Gastrocnemius medialis (tissue), 4 donors: ENCODE data around the gene DHRS7. TPM values are rescaled to one million over a fixed set of nuclear protein-coding genes. Genes with fewer than 3 reads are reported as not detected.
A peak's percentile ranks its signal among the peaks of the same experiment; 100 is the strongest.

ENCODE experiments used
- ATAC-seq, 2 donors: fragments of 150-250 bp; one replicate each; pipeline ENCODE4 v1.9.1; 2016
- DNase-seq, 2 donors: peaks; one replicate each; pipeline ENCODE4 v3.0.0-alpha.2; 2019
- H3K27ac ChIP-seq, 4 donors: fragments of 200-600 bp; sonication (generic); 1 replicate in 1 of 4; 2 replicates in 3 of 4; pipeline ENCODE4 v1.5.1; 2016 to 2018; ENCODE audit warnings: mild to moderate bottlenecking in 2 of 4, moderate library complexity in 1 of 4
- H3K27me3 ChIP-seq, 3 donors: fragments of 200-600 bp; sonication (generic) in 2 of 3; 1 replicate in 1 of 3; 2 replicates in 2 of 3; pipeline versions ENCODE4 v1.5.1 to v1.6.0; 2016 to 2019; ENCODE audit warnings: mild to moderate bottlenecking in 1 of 3, moderate library complexity in 1 of 3
- H3K36me3 ChIP-seq, 2 donors: fragments of 200-600 bp; sonication (generic) in 1 of 2; one replicate each; pipeline ENCODE4 v1.5.1; 2017 to 2018
- H3K4me1 ChIP-seq, 2 donors: fragments of 200-600 bp; sonication (generic) in 1 of 2; one replicate each; pipeline ENCODE4 v1.5.1; 2016 to 2017; ENCODE audit warnings: mild to moderate bottlenecking in 2 of 2
- H3K4me3 ChIP-seq, 4 donors: fragments of 200-600 bp; sonication (generic) in 3 of 4; 1 replicate in 1 of 4; 2 replicates in 3 of 4; pipeline ENCODE4 v1.5.1; 2016 to 2019; ENCODE audit warnings: mild to moderate bottlenecking in 2 of 4
- H3K9me3 ChIP-seq, 3 donors: fragments of 200-600 bp; sonication (generic) in 2 of 3; 1 replicate in 1 of 3; 2 replicates in 2 of 3; pipeline ENCODE4 v1.5.1; 2016 to 2019
- POLR2A ChIP-seq, 2 donors: fragments of 450-650 bp; IDR thresholded peaks; one replicate each; pipeline ENCODE4 v1.6.1; 2017; ENCODE audit warnings: antibody characterized with exemption in 2 of 2, mild to moderate bottlenecking in 2 of 2, moderate library complexity in 2 of 2
- in situ Hi-C, 4 donors: fragments of 200-750 bp; cut with MboI; loops; one replicate each; pipeline versions ENCODE4 v1.15.0 to v1.8.0; 2017; ENCODE audit warnings: low sequenced_read_pairs in 4 of 4
- intact Hi-C: fragments of 100-400 bp; cut with DNase I; formaldehyde crosslinking; loops from one replicate; pipeline ENCODE4 v1.15.1; 2023; ENCODE audit warnings: low total_unique reads
- total RNA-seq, 4 donors: library from RNA; depleted of rRNA; stranded (reverse); fragments of >200 nt; gene quantifications; one replicate each; pipeline versions ENCODE4 v1.1.0 to v1.2.3, GENCODE V29; 2016
- TF ChIP-seq, protein P1 (sequence below), 5 experiments: fragments of 450-650 bp in 3 of 5; fragments of 200-600 bp in 2 of 5; sonication (generic) in 2 of 5; IDR thresholded peaks in 4 of 5; conservative IDR thresholded peaks in 1 of 5; 1 replicate in 4 of 5; 2 replicates in 1 of 5; pipeline ENCODE4 v1.5.1; 2016 to 2019; ENCODE audit warnings: antibody characterized with exemption in 5 of 5, mild to moderate bottlenecking in 3 of 5, moderate library complexity in 3 of 5

Gene DHRS7
- total RNA-seq, 4 donors from 2014 or later, result 937 to 2,179 (median 1,242) TPM

DNA sequence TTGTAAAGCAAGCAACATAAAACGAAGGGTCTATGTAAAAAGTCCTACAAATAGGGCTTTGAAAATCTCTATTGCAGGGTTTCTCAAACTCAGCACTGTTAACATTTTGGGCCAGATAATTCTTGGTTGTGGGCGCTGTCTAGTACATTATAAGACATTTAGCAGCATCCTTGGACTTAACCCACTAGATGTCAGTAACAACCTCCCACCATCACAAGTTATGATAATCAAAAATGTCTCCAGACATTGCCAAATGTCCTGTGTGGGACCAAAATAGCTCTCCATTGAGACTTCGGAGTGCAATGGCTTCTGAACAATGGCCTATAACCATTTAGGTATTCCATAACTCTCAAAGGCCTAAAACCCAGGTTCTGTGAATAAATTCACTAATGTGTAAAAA is 22.9 kb upstream of the DHRS7 start:
- intact Hi-C loops, result no loop called here
- Histone ChIP-seq H3K27ac (no peak overlapping the region), H3K4me3 (no peak overlapping the region), H3K9me3 (no peaks in the 10 kb centered on the region), H3K36me3 (no peaks in the 10 kb centered on the region), H3K27me3 (no peaks in the 10 kb centered on the region), H3K4me1 (peaks cover 9 to 10% of the 10 kb centered on the region in 2 donors)
- DNase-seq (no peak), ATAC-seq (no peak)
- in situ Hi-C loops, result loop anchor here (5.0 to 10.0 kb wide), 4 partner anchors 123 to 223 kb away; no protein-coding TSS in a partner anchor
- TF ChIP-seq POLR2A (IDR thresholded peaks at IDR 0.05), result no peak
- TF ChIP-seq, protein P1, sequence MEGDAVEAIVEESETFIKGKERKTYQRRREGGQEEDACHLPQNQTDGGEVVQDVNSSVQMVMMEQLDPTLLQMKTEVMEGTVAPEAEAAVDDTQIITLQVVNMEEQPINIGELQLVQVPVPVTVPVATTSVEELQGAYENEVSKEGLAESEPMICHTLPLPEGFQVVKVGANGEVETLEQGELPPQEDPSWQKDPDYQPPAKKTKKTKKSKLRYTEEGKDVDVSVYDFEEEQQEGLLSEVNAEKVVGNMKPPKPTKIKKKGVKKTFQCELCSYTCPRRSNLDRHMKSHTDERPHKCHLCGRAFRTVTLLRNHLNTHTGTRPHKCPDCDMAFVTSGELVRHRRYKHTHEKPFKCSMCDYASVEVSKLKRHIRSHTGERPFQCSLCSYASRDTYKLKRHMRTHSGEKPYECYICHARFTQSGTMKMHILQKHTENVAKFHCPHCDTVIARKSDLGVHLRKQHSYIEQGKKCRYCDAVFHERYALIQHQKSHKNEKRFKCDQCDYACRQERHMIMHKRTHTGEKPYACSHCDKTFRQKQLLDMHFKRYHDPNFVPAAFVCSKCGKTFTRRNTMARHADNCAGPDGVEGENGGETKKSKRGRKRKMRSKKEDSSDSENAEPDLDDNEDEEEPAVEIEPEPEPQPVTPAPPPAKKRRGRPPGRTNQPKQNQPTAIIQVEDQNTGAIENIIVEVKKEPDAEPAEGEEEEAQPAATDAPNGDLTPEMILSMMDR (IDR thresholded peaks at IDR 0.05 in 4 of 5, conservative IDR thresholded peaks at IDR 0.05 in 1 of 5), result no peak

DNA sequence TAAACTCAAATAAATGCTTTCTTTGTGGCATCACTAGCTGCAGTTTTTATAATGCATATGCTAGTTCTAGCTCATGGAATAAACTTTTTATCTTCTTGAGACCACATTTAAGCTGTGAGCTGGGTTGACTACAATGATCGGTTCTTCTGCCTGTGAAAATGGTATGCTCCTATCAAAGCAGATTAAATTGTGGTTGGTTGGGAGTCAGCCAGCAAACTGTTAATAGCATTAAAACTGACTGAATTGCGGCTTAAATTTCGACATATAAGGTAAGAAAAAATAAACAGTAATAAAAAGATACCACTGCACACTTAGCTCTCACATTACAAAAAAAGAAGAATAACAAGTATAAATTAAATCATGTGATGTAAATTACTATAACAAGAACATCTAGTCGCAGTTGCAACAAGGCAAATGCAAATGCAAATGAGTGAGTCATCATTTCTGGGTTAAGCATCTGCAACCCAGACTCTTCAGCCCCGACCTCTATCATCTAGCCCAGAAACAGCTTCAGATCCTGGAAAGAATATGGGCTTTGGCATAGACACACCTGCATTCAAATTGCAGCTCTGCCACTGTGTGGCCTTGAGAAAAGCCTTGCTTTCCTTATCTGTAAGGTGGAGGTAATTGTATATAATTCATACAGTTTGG is 19.8 kb upstream of the DHRS7 start:
- no peak for ATAC-seq

DNA sequence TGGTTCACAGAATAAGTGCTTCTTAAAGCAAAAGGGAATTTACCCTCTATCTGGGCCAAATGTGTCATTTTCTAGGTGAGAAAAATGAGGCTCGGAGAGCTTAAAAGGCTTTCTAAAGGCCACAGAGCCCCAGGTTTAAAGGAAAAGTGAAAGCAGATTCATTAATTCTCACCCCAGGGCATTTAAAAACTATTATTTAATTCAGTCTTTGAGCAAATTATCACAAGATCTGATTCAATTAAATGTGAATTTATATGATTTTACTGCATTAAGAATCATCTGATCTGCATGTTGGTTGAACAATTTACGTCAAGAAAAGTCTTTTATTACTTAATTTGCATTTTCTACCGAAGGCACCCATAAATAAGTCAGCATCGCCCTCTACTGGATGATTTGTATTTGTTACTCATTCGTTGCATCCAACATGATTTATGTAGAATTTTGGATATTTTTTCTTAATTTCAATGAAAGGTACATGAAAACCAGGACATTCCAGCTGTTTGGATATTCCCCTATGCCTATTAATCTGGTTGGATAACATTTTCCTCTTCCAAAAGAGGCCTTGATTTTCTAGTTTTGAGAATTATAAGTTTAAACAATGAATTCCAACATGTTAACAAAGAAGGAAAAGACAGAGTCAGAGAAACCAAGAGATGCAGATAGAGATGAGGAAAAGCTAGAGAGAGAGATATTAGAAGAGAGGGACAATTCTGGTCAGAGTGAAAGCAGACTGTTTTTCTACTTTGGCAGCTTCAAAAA is 19.1 kb upstream of the DHRS7 start:
- Histone ChIP-seq H3K27me3 (no peaks in the 10 kb centered on the region), H3K4me1 (peaks cover 18 to 27% of the 10 kb centered on the region in 2 donors), H3K27ac (peak overlapping the region; percentile 77 to 99 (median 78)), H3K36me3 (no peaks in the 10 kb centered on the region), H3K9me3 (no peaks in the 10 kb centered on the region), H3K4me3 (peak overlapping the region; percentile 54 to 56 (median 54))
- TF ChIP-seq, protein P1 (IDR thresholded peaks at IDR 0.05 in 4 of 5, conservative IDR thresholded peaks at IDR 0.05 in 1 of 5), result peak; percentile 76 to 97 (median 80)
- TF ChIP-seq POLR2A (IDR thresholded peaks at IDR 0.05), result no peak
- intact Hi-C loops, result loop anchor here (1.0 to 5.0 kb wide), 5 partner anchors 120 to 702 kb away; partner anchors contain the start of genes JKAMP and L3HYPDH
- DNase-seq (no peak), ATAC-seq (peak in 1 of 2 donors; percentile 25)
- in situ Hi-C loops, result loop anchor here in 3 of 4 donors (5.0 to 10.0 kb wide), 4 partner anchors 112 to 220 kb away; no protein-coding TSS in a partner anchor

More for the DNA sequence above, 19.8 kb upstream of the DHRS7 start:
- intact Hi-C loops (loop anchor here (1.0 to 5.0 kb wide), 5 partner anchors 121 to 703 kb away; partner anchors contain the start of genes JKAMP and L3HYPDH), in situ Hi-C loops (loop anchor here (5.0 to 10.0 kb wide), 6 partner anchors 113 to 220 kb away; no protein-coding TSS in a partner anchor)
- DNase-seq, result no peak
- no peaks in the 10 kb centered on the region for H3K9me3 ChIP-seq
- TF ChIP-seq POLR2A (IDR thresholded peaks at IDR 0.05), result no peak
- H3K27me3 ChIP-seq, result no peaks in the 10 kb centered on the region
- peaks cover 15 to 25% of the 10 kb centered on the region in 2 donors for H3K4me1 ChIP-seq
- no peak overlapping the region for H3K4me3 ChIP-seq
- H3K36me3 ChIP-seq, result no peaks in the 10 kb centered on the region
- H3K27ac ChIP-seq, result no peak overlapping the region

DNA sequence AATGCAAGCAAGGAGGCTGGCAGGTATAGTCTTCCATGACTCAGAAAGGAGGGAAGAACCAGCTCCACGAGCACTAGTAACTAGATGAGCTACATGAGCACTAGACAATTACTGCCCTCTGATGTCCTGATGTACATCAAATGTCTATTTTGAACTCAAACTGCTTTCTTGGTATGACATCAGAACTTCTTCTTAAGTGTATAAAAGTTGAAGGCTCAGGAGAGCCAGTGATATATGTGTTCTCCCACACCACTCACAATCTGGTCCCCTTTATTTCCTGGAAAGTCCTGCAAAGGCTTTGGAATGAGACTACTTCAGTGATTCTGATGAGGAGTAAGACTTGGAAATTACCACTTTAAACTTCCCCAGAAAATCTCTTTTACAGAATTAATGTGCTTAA is 18.5 kb upstream of the DHRS7 start:
- intact Hi-C loops, result loop anchor here (1.0 to 5.0 kb wide), 6 partner anchors 65 to 701 kb away; partner anchors contain the start of genes JKAMP, L3HYPDH and PPM1A
- peak in 1 of 2 donors; percentile 10 for TF ChIP-seq POLR2A (IDR thresholded peaks at IDR 0.05)
- TF ChIP-seq, protein P1 (IDR thresholded peaks at IDR 0.05 in 4 of 5, conservative IDR thresholded peaks at IDR 0.05 in 1 of 5), result no peak
- DNase-seq (no peak), ATAC-seq (peak; percentile 49 to 51)
- Histone ChIP-seq H3K27me3 (no peaks in the 10 kb centered on the region), H3K4me3 (peak overlapping the region; percentile 54 to 56 (median 54)), H3K27ac (peak overlapping the region; percentile 77 to 99 (median 78)), H3K4me1 (peaks cover 23 to 32% of the 10 kb centered on the region in 2 donors), H3K36me3 (no peaks in the 10 kb centered on the region), H3K9me3 (no peaks in the 10 kb centered on the region)
- in situ Hi-C loops, result loop anchor here in 3 of 4 donors (5.0 to 10.0 kb wide), 4 partner anchors 111 to 219 kb away; no protein-coding TSS in a partner anchor
